ENCODE measurements around the gene CNTNAP2. TPM values are rescaled to one million over a fixed set of nuclear protein-coding genes. Genes with fewer than 3 reads are reported as not detected.

Gene CNTNAP2
- total and polyA plus RNA-seq, 2 of the 8 experiments (the other 6 are each of a cell fraction or from before 2014, with no cell fraction given) = 27.9 to 71.0 TPM

DNA sequence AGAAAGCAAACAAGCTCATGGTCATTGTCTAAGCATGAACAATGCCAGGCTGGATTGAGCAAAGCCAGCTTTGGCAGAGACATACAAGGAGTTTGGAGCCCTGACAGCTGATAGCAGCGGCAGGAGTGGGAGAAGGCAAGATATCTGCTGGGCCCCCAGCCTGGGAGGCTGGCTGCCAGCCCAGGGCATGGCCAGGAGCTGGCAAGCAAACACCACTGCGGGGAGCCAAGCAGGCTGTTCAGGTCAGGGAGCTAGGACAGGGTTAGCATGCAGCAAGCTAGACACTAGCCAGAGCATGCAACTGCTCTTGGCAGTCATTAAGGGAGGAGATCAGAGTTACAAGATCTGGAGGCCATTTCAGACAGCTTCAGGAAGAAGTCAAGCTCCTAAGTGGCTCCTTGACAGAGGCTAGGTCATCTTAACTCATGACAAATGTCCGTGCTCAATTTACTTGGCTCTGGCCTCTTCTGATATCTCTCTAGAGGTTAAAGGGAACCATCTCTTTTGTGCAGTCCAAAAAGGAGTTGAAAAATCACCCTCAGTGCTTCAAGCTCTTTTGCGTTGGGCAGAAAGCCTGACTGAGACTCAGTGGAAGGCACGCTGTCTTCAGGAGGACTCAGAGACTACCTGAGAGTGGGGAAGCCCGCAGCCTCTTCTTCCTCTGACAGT lies 2037.1 kb downstream of the CNTNAP2 start (continued):
- TF ChIP-seq SRF (IDR thresholded peaks at IDR 0.05; ENCODE audit: low read depth, low read length) (no peak), TCF12 (IDR thresholded peaks at IDR 0.05; ENCODE audit: low read depth, low read length) (no peak), POU5F1 (IDR thresholded peaks at IDR 0.05; ENCODE audit: low read depth, low read length) (no peak), RNF2 (IDR thresholded peaks at IDR 0.05; ENCODE audit: borderline replicate concordance, low read depth, low read length, missing control alignments, poor library complexity, severe bottlenecking) (no peak), SIX5 (IDR thresholded peaks at IDR 0.05; ENCODE audit: low read depth, low read length) (no peak), SIN3A (conservative IDR thresholded peaks at IDR 0.05 in 1 of 2, IDR thresholded peaks at IDR 0.05 in 1 of 2; ENCODE audit: low read depth in 1 of 2, low read length in 2 of 2) (no peak), KDM1A (IDR thresholded peaks at IDR 0.05; ENCODE audit: borderline replicate concordance, low read length) (no peak), ASH2L (IDR thresholded peaks at IDR 0.05; ENCODE audit: low read length) (no peak)
- TF ChIP-seq, protein P1, sequence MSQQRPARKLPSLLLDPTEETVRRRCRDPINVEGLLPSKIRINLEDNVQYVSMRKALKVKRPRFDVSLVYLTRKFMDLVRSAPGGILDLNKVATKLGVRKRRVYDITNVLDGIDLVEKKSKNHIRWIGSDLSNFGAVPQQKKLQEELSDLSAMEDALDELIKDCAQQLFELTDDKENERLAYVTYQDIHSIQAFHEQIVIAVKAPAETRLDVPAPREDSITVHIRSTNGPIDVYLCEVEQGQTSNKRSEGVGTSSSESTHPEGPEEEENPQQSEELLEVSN (IDR thresholded peaks at IDR 0.05) = no peak
